Measurements from ENCODE around the gene BTNL9. TPM values are rescaled to one million over a fixed set of nuclear protein-coding genes. Genes with fewer than 3 reads are reported as not detected.

The BTNL9 gene
- total and polyA plus RNA-seq, 9 of the 15 experiments (the other 6 are each of a cell fraction or from before 2014, with no cell fraction given): 3.7 to 86.7 (median 29.4) TPM

GRCh38 chr5:181047921-181048320 lies 7.9 kb downstream of the BTNL9 start:
- no peak for DNase-seq (ENCODE audit: extremely low read depth in 1 of 4, low spot score in 3 of 4)
- Histone ChIP-seq H3K4me3 (no peak overlapping the region), H3K9me1 (ENCODE audit: control insufficient read depth, insufficient read depth, low read length) (no peaks in the 10 kb centered on the region), H3K9me3 (replicated peaks; ENCODE audit: control insufficient read depth, insufficient read depth, low read depth, low read length) (no peaks in the 10 kb centered on the region), H4K20me1 (replicated peaks; ENCODE audit: control insufficient read depth, insufficient read depth, low read length) (no peaks in the 10 kb centered on the region), H2AFZ (ENCODE audit: low read depth, low read length) (peak overlapping the region; percentile 2; the same call in 1 of the 2 replicates), H3K79me2 (ENCODE audit: control insufficient read depth, insufficient read depth, low read length) (peaks cover 10% of the 10 kb centered on the region; the same call in 1 of the 3 replicates), H3K27ac (ENCODE audit: extremely low read depth, low read depth, low read length) (no peak overlapping the region), H3K36me3 (ENCODE audit: control insufficient read depth, insufficient read depth, low read length) (no peaks in the 10 kb centered on the region), H3K27me3 (ENCODE audit: control insufficient read depth in 2 of 2, insufficient read depth in 2 of 2, low read length in 2 of 2) (no peaks in the 10 kb centered on the region; a peak in 1 of 5 replicates), H3K9ac (ENCODE audit: insufficient read depth in 1 of 2, low read depth in 2 of 2, low read length in 2 of 2) (no peak overlapping the region), H3K4me1 (replicated peaks in 1 of 2; ENCODE audit: control insufficient read depth in 2 of 2, insufficient read depth in 2 of 2, low read length in 2 of 2) (peaks cover 20 to 45% of the 10 kb centered on the region in 2 experiments), H3K4me2 (ENCODE audit: insufficient read depth, low read length) (no peak overlapping the region)
- TF ChIP-seq ZNF75A (CRISPR knock-in tag; IDR thresholded peaks at IDR 0.05): no peak
- in situ Hi-C loops (cut with MboI) (no loop called here), intact Hi-C loops (cut with micrococcal nuclease) (no loop called here)
- ChIA-PET CTCF (ENCODE audit: low intra/inter-chr PET ratio) (interaction anchor here (0.7 kb wide), 1 partner anchor 29 kb away, joined by 3 read pairs; no protein-coding TSS in a partner anchor), POLR2A (interaction anchor here (0.9 to 1.4 kb wide), 3 partner anchors 8 to 175 kb away, joined by 3 to 4 read pairs (median 3); partner anchors contain the start of gene BTNL9)
- whole genome bisulfite sequencing (ENCODE audit: insufficient coverage, low coverage, missing lambda C conversion rate): 86% methylated on average over 12 of the region's 15 CpGs
- FAIRE-seq: no peak
- no peak for ATAC-seq
- no TSS peak for BruUV-seq (replicated peaks)

- Histone ChIP-seq H3K27me3 (ENCODE audit: control insufficient read depth in 2 of 2, insufficient read depth in 2 of 2, low read length in 2 of 2) (no peaks in the 10 kb centered on the region), H3K4me1 (replicated peaks in 1 of 2; ENCODE audit: control insufficient read depth in 2 of 2, insufficient read depth in 2 of 2, low read length in 2 of 2) (peaks cover 41 to 50% of the 10 kb centered on the region in 2 experiments), H3K9ac (ENCODE audit: insufficient read depth in 1 of 2, low read depth in 2 of 2, low read length in 2 of 2) (no peak overlapping the region; a peak in 1 of 4 replicates), H3K36me3 (ENCODE audit: control insufficient read depth, insufficient read depth, low read length) (no peaks in the 10 kb centered on the region; the same call in 2 of the 3 replicates), H4K20me1 (replicated peaks; ENCODE audit: control insufficient read depth, insufficient read depth, low read length) (no peaks in the 10 kb centered on the region), H3K27ac (ENCODE audit: extremely low read depth, low read depth, low read length) (no peak overlapping the region), H2AFZ (ENCODE audit: low read depth, low read length) (no peak overlapping the region), H3K9me3 (replicated peaks; ENCODE audit: control insufficient read depth, insufficient read depth, low read depth, low read length) (no peaks in the 10 kb centered on the region), H3K4me2 (ENCODE audit: insufficient read depth, low read length) (no peak overlapping the region), H3K4me3 (no peak overlapping the region), H3K9me1 (ENCODE audit: control insufficient read depth, insufficient read depth, low read length) (no peaks in the 10 kb centered on the region), H3K79me2 (ENCODE audit: control insufficient read depth, insufficient read depth, low read length) (peaks cover 30% of the 10 kb centered on the region)
- ChIA-PET POLR2A (interaction anchor here (0.8 to 1.0 kb wide), 2 partner anchors 10 to 247 kb away, joined by 3 read pairs; partner anchors contain the start of genes BTNL9 and MGAT1), CTCF (ENCODE audit: low intra/inter-chr PET ratio) (no interaction called here)
- TF ChIP-seq, protein P1, sequence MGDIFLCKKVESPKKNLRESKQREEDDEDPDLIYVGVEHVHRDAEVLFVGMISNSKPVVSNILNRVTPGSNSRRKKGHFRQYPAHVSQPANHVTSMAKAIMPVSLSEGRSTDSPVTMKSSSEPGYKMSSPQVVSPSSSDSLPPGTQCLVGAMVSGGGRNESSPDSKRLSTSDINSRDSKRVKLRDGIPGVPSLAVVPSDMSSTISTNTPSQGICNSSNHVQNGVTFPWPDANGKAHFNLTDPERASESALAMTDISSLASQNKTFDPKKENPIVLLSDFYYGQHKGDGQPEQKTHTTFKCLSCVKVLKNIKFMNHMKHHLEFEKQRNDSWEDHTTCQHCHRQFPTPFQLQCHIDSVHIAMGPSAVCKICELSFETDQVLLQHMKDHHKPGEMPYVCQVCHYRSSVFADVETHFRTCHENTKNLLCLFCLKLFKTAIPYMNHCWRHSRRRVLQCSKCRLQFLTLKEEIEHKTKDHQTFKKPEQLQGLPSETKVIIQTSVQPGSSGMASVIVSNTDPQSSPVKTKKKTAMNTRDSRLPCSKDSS (IDR thresholded peaks at IDR 0.05; ENCODE audit: low read depth, partially characterized antibody): no peak
- no peak for TF ChIP-seq MAFK (IDR thresholded peaks at IDR 0.05; ENCODE audit: low read length)
- no peak for TF ChIP-seq MYBL2 (IDR thresholded peaks at IDR 0.05; ENCODE audit: low read depth)
- TF ChIP-seq MYBL2 (CRISPR knock-in tag; IDR thresholded peaks at IDR 0.05; ENCODE audit: borderline replicate concordance): no peak
- no peak for TF ChIP-seq ZNF24 (IDR thresholded peaks at IDR 0.05)
- no peak for TF ChIP-seq RAD51 (IDR thresholded peaks at IDR 0.05; ENCODE audit: borderline replicate concordance, low read depth)
- no peak for TF ChIP-seq ATF2 (CRISPR knock-in tag; IDR thresholded peaks at IDR 0.05)
- no peak for TF ChIP-seq GATAD2B (IDR thresholded peaks at IDR 0.05; ENCODE audit: borderline replicate concordance)
- TF ChIP-seq SMAD1 (IDR thresholded peaks at IDR 0.05; ENCODE audit: low read depth, low read length, partially characterized antibody): no peak
- 82% methylated on average over 5 of the region's 5 CpGs for WGBS (ENCODE audit: insufficient coverage, low coverage, missing lambda C conversion rate)
- intact Hi-C loops (cut with micrococcal nuclease): loop anchor here (5.0 kb wide), 1 partner anchor 268 kb away; no protein-coding TSS in a partner anchor
- BruUV-seq (replicated peaks): no TSS peak
- DNase-seq (ENCODE audit: extremely low read depth in 1 of 4, low spot score in 3 of 4) (no peak), ATAC-seq (no peak), FAIRE-seq (no peak)
- in situ Hi-C loops (cut with MboI): no loop called here
Measured at GRCh38 chr5:181050016-181050415, 9.9 kb downstream of the BTNL9 start.
